GM10847 (cell line): ENCODE measurements around the gene KBTBD2.

ENCODE experiments used
- POLR2A ChIP-seq: IDR thresholded peaks from 2 replicates; pipeline ENCODE4 v1.6.1; 2011; ENCODE audit not compliant: insufficient read length; ENCODE audit errors: extremely low read depth

The KBTBD2 gene

DNA sequence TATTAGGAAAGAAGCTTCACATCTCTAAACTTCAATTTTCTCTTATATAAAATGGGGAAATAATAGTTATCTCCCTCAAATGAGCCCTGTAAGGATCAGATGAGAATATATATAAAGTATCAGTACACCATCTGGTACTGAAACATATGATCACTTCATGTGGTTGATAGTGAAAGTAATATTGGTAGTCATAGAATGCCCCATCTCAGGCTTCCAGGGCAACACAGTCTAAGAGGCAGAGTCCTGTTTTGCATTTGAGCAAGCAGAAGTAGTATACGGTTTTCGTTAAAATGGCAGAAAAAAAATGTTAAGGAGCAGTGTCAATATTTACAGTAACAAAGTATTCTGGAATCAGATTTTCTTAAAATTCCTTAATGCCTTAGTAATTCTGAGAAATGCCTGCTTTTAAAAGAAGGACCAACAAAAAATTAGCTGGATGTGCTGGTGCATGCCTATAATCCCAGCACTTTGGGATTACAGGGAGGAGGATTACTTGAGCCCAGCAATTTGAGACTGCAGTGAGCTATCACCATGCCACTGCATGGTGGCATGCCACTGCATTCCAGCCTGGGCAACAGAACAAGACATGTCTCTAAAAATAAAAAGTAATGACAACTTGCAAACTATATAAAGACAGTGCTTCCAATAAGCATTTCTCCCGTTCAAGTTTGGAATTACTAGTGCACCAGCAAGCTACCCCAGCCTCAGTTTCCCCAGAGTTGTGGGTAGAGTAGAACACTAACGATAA lies 19.8 kb downstream of the KBTBD2 start:
- no peak for TF ChIP-seq POLR2A

DNA sequence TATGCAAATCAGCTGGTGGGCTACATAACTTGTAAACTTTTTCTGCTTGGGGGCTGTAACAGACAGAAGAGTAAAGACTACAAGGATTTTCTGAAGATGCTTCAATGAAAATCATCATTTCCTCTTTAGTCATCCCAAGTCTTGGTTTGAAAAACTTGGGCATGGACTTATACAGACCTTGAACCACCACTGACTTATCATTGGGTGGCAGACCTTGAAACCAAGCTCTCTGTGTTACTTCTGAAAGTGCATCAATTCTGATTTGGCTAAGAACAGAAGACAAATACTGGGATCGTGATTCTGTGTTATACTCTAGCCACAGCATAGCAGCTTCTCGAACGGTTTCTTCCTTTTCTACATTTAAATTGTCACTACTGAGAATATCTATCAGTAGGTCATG lies 21.3 kb downstream of the KBTBD2 start:
- no peak for TF ChIP-seq POLR2A

DNA sequence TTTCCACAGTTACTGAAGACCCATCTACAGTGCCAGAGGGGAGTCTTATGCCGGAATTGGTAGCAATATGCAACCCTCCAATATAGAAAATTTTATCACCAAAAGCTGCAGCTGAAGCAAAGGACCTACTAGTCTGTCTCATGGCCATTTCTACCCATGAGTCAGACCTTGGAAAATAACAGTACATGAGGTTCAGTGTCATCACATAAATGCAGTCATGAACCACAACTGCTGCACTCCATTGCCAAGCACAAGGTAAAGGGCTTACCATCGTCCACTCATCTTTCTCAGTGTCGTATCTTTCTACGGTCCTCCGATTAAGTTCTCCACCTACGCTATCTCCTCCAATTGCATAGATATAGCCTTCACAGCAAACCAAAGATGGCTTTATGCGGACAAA lies 21.8 kb downstream of the KBTBD2 start:
- no peak for TF ChIP-seq POLR2A

DNA sequence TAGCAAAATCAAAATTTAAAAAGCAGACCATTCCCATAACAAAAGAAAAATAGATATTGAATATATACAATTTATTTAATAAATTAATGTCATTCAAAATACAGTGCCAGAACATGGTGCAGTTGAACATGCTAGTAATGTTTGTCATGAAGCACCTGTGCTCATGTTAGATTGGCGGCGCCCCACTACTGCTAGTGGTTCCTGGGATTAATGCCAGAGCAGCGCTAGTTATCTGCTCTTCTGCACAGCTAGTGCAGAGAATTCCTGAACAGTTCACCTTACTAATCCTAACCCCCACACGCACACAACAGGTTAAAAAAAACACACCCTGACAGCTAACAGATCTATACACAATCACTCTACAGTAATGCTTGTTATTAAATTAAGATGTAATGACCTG lies 23.4 kb downstream of the KBTBD2 start:
- TF ChIP-seq POLR2A: no peak

DNA sequence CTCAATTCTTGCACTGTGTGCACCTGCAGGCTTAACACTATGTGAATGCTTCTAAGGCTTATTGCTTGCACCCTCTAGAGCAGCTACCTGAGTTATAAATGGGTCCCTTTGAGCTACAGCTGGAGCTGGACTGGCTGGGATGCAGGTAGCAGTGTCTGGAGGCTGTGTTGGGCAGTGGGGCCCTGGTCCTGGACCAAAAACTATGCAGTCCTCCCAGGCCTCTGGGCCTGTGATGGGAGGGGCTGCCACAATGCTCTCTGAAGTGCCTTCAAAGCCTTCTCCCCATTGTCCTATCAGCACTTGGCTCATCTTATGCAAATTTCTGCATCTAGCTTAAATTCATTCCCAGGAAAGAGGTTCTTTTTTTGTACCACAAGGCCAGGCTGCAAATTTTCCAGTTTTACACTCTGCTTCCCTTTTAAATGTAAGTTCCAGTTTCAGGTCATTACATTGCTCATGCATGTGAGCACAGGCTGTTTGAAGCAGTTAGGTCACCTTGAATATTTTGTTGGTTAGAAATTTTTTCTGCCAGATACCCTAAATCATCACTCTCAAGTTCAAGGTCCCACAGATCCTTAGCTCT lies 26.0 kb downstream of the KBTBD2 start:
- TF ChIP-seq POLR2A: no peak

DNA sequence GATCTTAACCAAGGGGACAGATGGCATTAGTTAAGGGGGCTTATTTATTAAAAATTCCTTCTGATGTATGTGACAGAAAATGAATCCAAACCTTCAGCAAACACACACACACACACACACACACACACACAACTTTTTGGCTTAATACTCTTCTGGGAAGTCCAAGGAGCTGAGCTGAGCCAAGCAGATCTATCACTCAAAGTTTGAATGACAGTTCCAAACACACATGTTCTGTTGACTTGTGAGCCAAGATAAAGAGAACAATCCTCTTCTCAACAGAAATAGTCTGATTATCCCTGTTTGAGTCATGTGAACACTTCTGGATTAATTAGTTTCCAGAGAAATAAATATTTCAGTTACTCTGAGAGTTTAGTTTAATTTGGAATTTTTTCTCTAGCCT lies 31.5 kb downstream of the KBTBD2 start:
- TF ChIP-seq POLR2A: no peak

DNA sequence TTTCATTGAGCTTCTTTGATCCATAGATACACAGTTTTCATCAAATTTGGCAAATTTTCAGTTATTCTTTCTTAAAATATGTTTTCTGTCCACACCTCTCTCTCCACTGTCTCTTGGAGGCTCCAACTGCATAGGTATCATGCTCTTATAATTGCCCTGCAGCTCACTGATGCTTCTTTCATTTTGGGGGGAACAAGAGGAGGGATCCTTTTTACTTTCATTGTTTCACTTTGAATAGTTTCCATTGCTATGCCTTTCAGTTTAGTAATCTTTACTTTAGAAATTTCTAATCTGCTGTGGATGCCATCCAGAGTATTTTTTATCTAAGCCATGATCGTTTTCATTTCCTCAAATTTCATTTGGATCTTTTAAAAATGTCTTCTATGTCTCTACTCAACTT lies 32.9 kb downstream of the KBTBD2 start:
- no peak for TF ChIP-seq POLR2A

DNA sequence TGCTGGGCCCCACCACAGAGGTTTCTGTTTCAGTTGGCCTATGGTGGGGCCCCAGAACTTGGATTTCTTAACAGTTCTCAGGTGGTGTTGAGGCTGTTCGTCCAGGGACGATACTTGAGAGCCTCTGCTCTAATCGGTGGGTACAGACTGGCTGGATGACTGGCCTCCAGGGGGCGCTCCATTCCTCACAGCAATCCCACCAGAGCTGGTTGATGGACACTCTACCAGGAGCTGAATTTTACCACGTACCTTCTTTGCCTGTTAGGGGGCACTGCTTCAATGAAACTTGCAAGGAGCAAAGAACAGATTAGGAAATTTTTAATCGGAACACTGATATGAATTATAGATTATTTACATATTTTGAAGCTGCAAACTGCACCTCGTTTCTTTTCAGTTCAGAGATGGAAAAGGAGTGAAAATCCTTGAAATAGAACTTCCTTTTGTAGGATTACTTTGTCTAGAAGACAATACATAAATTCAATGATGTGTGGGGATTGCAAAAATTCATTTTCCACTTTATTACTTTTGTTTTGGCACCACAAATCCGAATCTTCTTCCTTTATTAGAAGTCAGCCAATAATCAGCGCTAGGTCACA lies 44.8 kb downstream of the KBTBD2 start:
- TF ChIP-seq POLR2A: no peak
